SIG-M5 (cell line): ENCODE results near the gene C12orf43.

Source experiments
- DNase-seq: peaks from one replicate; lab custom pipeline; 2025; lab: John Stamatoyannopoulos, UW

The C12orf43 gene

GRCh38 chr12:121030576-121031212, 14.4 kb upstream of the C12orf43 start:
- no peak for DNase-seq

GRCh38 chr12:121026274-121027045, 10.2 kb upstream of the C12orf43 start:
- DNase-seq = no peak

GRCh38 chr12:121025442-121026226, 9.3 kb upstream of the C12orf43 start:
- no peak for DNase-seq

- no peak for DNase-seq
These were observed 7.5 kb upstream of the C12orf43 start for GRCh38 chr12:121023799-121024198.

- no peak for DNase-seq
These were observed 6.4 kb upstream of the C12orf43 start for GRCh38 chr12:121022713-121023112.

GRCh38 chr12:121021754-121022153, 5.5 kb upstream of the C12orf43 start:
- DNase-seq = no peak

GRCh38 chr12:121018860-121019617, 2.8 kb upstream of the C12orf43 start:
- no peak for DNase-seq

GRCh38 chr12:121017966-121018491, 1.7 kb upstream of the C12orf43 start:
- DNase-seq = no peak

GRCh38 chr12:121013715-121014114, 2.6 kb downstream of the C12orf43 start:
- no peak for DNase-seq

GRCh38 chr12:121011820-121012219, 4.5 kb downstream of the C12orf43 start:
- no peak for DNase-seq

- DNase-seq = no peak
These were observed 5.4 kb downstream of the C12orf43 start for GRCh38 chr12:121010860-121011259.

GRCh38 chr12:121009741-121010140, 6.5 kb downstream of the C12orf43 start:
- DNase-seq = no peak

GRCh38 chr12:121008347-121009098, 7.8 kb downstream of the C12orf43 start:
- no peak for DNase-seq

GRCh38 chr12:121005346-121005815, 10.9 kb downstream of the C12orf43 start:
- DNase-seq = no peak

- DNase-seq = no peak
These were observed 12.0 kb downstream of the C12orf43 start for GRCh38 chr12:121004253-121004815.

- no peak for DNase-seq
These were observed 12.6 kb downstream of the C12orf43 start for GRCh38 chr12:121003650-121004049.

GRCh38 chr12:121001841-121002483, 14.3 kb downstream of the C12orf43 start:
- DNase-seq = no peak

- no peak for DNase-seq
These were observed 15.2 kb downstream of the C12orf43 start for GRCh38 chr12:121001060-121001459.

GRCh38 chr12:121000530-121000929, 15.8 kb downstream of the C12orf43 start:
- no peak for DNase-seq
